GM12878 (cell line): ENCODE measurements around the gene AHNAK2.

Experiments
- CREB1 ChIP-seq: IDR thresholded peaks from 2 replicates; pipeline ENCODE4 v1.6.1; 2012; ENCODE audit warnings: low read depth, mild to moderate bottlenecking, inconsistent platforms
- EZH2 ChIP-seq: IDR thresholded peaks from 2 replicates; pipeline ENCODE4 v1.6.1; 2012; ENCODE audit warnings: low read depth, mild to moderate bottlenecking, control low read depth, inconsistent platforms, low read length, borderline replicate concordance; ENCODE audit not compliant: control insufficient read depth
- POLR2A ChIP-seq: IDR thresholded peaks from 2 replicates; pipeline ENCODE4 v1.6.1; 2011; ENCODE audit warnings: low read depth, mild to moderate bottlenecking, low read length
- YY1 ChIP-seq: IDR thresholded peaks from 2 replicates; pipeline ENCODE4 v1.6.1; 2011; ENCODE audit warnings: low read depth, mild to moderate bottlenecking, low read length
- ZNF384 ChIP-seq: IDR thresholded peaks from 2 replicates; pipeline ENCODE4 v1.6.1; 2012; ENCODE audit warnings: low read depth, mild to moderate bottlenecking, low read length, improper control_type of control experiment, borderline replicate concordance
- TF ChIP-seq, protein P1 (sequence below), 3 experiments: IDR thresholded peaks in 2 of 3; conservative IDR thresholded peaks in 1 of 3; 2 replicates each; pipeline ENCODE4 v1.5.1; 2011; ENCODE audit warnings: low read depth in 3 of 3, low read length in 3 of 3, mild to moderate bottlenecking in 3 of 3, control low read depth in 2 of 3, moderate library complexity in 2 of 3, inconsistent platforms in 1 of 3, mixed read lengths in 1 of 3; ENCODE audit not compliant: control insufficient read depth in 2 of 3, insufficient read depth in 1 of 3; ENCODE audit errors: extremely low read depth in 1 of 3

DNA sequence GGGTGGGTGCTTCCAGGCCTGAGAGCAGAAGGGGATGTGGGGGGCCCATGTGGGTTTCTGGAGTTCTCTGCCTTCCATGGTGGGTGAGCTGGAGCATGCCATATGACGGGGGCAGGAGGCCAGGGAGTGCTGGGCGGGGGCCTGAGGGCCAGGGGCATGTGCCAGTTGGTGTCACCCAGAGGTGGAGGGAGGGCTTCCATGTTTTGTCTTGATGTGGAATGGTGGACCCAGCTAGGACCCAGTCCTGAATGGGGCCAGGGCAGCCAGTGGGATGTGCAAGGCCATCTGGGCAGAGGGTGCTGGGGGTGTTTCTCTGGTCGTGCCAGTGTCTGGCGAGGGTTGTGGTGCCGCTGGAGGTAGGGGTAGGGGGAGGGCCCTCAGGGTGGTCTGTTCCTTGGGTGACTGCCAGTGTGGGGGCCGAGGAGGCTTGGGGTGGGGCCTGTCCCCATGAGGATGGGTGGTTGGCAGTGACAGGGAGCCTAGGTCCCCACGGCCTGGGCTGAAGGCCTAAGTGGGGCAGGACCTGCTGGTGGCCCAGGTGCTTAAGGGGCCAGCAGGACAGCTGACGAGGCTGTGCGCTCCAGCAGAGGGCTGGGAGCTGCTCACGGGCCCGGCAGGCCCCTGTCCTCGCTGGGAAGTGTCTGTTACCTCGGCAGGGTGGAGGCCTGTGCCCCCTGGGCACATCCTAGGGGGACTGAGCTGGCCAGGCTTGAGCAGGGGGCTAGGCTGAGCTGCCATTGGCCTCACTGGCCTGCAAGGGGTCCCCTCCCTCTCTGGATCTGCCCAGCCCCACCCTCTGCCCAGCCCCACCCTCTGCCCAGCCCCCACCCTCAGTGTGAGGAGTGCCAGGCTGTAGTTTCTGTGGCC is 86.3 kb downstream of the AHNAK2 start:
- TF ChIP-seq, protein P1, sequence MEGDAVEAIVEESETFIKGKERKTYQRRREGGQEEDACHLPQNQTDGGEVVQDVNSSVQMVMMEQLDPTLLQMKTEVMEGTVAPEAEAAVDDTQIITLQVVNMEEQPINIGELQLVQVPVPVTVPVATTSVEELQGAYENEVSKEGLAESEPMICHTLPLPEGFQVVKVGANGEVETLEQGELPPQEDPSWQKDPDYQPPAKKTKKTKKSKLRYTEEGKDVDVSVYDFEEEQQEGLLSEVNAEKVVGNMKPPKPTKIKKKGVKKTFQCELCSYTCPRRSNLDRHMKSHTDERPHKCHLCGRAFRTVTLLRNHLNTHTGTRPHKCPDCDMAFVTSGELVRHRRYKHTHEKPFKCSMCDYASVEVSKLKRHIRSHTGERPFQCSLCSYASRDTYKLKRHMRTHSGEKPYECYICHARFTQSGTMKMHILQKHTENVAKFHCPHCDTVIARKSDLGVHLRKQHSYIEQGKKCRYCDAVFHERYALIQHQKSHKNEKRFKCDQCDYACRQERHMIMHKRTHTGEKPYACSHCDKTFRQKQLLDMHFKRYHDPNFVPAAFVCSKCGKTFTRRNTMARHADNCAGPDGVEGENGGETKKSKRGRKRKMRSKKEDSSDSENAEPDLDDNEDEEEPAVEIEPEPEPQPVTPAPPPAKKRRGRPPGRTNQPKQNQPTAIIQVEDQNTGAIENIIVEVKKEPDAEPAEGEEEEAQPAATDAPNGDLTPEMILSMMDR (IDR thresholded peaks at IDR 0.05 in 2 of 3, conservative IDR thresholded peaks at IDR 0.05 in 1 of 3; ENCODE audit: control insufficient read depth in 2 of 3, extremely low read depth in 1 of 3, insufficient read depth in 1 of 3, low read depth in 3 of 3, low read length in 3 of 3), result no peak
- TF ChIP-seq POLR2A (no peak), ZNF384 (no peak), CREB1 (no peak), EZH2 (no peak), YY1 (no peak)
